ENCODE data around the gene MUC6. TPM values are rescaled to one million over a fixed set of nuclear protein-coding genes. Genes with fewer than 3 reads are reported as not detected.

MUC6 gene
- total and polyA plus RNA-seq, 2 of the 8 experiments (the other 6 are each of a cell fraction or from before 2014, with no cell fraction given) = not detected

DNA sequence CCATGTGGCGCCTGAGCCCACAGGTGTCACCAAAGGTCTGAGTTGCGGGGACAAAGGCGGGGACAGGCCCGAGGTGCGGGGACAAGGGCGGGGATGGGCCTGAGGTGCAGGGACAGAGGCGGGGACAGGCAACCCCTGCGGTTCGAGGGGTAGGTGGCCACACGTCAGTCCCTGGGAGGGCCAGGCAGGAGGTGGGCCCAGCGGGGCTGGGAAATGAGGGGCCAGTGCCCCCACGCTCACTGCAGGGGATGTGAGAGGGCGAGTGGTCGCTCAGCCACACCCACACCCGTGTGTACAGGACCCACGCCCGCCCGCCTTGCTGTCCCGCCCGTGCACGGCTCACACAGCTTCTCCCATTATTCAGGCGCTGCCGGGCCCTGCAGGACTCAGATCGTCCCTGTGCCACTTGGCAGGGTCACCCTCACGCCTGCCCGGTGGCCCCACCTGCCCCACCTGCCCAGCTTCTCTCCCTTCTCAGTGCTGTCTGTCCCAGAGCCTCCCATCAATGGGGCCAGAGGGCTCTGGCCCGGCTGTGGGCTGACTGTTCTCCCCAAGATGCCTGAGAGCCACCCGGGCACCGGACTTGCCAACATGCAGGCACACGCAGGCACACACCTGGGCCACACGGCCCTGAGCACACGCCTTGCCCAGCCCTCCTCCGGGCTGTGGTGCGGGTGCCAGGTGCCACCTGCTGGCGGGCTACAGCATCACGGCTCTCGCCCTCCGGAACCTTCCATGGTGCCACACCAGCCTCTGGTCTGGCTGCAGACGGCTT lies 14.2 kb upstream of the MUC6 start (continued):
- TF ChIP-seq, protein P1, sequence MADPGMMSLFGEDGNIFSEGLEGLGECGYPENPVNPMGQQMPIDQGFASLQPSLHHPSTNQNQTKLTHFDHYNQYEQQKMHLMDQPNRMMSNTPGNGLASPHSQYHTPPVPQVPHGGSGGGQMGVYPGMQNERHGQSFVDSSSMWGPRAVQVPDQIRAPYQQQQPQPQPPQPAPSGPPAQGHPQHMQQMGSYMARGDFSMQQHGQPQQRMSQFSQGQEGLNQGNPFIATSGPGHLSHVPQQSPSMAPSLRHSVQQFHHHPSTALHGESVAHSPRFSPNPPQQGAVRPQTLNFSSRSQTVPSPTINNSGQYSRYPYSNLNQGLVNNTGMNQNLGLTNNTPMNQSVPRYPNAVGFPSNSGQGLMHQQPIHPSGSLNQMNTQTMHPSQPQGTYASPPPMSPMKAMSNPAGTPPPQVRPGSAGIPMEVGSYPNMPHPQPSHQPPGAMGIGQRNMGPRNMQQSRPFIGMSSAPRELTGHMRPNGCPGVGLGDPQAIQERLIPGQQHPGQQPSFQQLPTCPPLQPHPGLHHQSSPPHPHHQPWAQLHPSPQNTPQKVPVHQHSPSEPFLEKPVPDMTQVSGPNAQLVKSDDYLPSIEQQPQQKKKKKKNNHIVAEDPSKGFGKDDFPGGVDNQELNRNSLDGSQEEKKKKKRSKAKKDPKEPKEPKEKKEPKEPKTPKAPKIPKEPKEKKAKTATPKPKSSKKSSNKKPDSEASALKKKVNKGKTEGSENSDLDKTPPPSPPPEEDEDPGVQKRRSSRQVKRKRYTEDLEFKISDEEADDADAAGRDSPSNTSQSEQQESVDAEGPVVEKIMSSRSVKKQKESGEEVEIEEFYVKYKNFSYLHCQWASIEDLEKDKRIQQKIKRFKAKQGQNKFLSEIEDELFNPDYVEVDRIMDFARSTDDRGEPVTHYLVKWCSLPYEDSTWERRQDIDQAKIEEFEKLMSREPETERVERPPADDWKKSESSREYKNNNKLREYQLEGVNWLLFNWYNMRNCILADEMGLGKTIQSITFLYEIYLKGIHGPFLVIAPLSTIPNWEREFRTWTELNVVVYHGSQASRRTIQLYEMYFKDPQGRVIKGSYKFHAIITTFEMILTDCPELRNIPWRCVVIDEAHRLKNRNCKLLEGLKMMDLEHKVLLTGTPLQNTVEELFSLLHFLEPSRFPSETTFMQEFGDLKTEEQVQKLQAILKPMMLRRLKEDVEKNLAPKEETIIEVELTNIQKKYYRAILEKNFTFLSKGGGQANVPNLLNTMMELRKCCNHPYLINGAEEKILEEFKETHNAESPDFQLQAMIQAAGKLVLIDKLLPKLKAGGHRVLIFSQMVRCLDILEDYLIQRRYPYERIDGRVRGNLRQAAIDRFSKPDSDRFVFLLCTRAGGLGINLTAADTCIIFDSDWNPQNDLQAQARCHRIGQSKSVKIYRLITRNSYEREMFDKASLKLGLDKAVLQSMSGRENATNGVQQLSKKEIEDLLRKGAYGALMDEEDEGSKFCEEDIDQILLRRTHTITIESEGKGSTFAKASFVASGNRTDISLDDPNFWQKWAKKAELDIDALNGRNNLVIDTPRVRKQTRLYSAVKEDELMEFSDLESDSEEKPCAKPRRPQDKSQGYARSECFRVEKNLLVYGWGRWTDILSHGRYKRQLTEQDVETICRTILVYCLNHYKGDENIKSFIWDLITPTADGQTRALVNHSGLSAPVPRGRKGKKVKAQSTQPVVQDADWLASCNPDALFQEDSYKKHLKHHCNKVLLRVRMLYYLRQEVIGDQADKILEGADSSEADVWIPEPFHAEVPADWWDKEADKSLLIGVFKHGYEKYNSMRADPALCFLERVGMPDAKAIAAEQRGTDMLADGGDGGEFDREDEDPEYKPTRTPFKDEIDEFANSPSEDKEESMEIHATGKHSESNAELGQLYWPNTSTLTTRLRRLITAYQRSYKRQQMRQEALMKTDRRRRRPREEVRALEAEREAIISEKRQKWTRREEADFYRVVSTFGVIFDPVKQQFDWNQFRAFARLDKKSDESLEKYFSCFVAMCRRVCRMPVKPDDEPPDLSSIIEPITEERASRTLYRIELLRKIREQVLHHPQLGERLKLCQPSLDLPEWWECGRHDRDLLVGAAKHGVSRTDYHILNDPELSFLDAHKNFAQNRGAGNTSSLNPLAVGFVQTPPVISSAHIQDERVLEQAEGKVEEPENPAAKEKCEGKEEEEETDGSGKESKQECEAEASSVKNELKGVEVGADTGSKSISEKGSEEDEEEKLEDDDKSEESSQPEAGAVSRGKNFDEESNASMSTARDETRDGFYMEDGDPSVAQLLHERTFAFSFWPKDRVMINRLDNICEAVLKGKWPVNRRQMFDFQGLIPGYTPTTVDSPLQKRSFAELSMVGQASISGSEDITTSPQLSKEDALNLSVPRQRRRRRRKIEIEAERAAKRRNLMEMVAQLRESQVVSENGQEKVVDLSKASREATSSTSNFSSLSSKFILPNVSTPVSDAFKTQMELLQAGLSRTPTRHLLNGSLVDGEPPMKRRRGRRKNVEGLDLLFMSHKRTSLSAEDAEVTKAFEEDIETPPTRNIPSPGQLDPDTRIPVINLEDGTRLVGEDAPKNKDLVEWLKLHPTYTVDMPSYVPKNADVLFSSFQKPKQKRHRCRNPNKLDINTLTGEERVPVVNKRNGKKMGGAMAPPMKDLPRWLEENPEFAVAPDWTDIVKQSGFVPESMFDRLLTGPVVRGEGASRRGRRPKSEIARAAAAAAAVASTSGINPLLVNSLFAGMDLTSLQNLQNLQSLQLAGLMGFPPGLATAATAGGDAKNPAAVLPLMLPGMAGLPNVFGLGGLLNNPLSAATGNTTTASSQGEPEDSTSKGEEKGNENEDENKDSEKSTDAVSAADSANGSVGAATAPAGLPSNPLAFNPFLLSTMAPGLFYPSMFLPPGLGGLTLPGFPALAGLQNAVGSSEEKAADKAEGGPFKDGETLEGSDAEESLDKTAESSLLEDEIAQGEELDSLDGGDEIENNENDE (IDR thresholded peaks at IDR 0.05; ENCODE audit: insufficient replicate concordance, low read length) = no peak
- no peak for TF ChIP-seq NANOG (IDR thresholded peaks at IDR 0.05; ENCODE audit: insufficient read depth, low read depth, low read length, poor library complexity, severe bottlenecking)
- no peak for TF ChIP-seq BRCA1 (IDR thresholded peaks at IDR 0.05; ENCODE audit: low read depth, low read length)
- TF ChIP-seq POLR2AphosphoS5 (IDR thresholded peaks at IDR 0.05; ENCODE audit: low read depth, low read length) = no peak
- TF ChIP-seq, protein P2, sequence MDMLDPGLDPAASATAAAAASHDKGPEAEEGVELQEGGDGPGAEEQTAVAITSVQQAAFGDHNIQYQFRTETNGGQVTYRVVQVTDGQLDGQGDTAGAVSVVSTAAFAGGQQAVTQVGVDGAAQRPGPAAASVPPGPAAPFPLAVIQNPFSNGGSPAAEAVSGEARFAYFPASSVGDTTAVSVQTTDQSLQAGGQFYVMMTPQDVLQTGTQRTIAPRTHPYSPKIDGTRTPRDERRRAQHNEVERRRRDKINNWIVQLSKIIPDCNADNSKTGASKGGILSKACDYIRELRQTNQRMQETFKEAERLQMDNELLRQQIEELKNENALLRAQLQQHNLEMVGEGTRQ (IDR thresholded peaks at IDR 0.05; ENCODE audit: low read length) = no peak
- no peak for TF ChIP-seq POLR2A (IDR thresholded peaks at IDR 0.05; ENCODE audit: control extremely low read depth in 1 of 2, low read depth in 2 of 2, low read length in 2 of 2)
- TF ChIP-seq TAF7 (optimal IDR thresholded peaks at IDR 0.05; ENCODE audit: borderline replicate concordance, low read depth, low read length) = no peak
- no peak for TF ChIP-seq NRF1 (IDR thresholded peaks at IDR 0.05; ENCODE audit: low read depth, low read length)
- TF ChIP-seq TCF12 (IDR thresholded peaks at IDR 0.05; ENCODE audit: low read depth, low read length) = no peak
- no peak for TF ChIP-seq POU5F1 (IDR thresholded peaks at IDR 0.05; ENCODE audit: low read depth, low read length)

All from H1 (cell line).